Measurements from ENCODE around the gene SPSB1. TPM values are rescaled to one million over a fixed set of nuclear protein-coding genes. Genes with fewer than 3 reads are reported as not detected.

Gene SPSB1
- total RNA-seq: 10 to 100 TPM; 16.8 to 19.1 TPM
- long read RNA-seq, partial matches to known transcripts: 0 of 4 reads
- long read RNA-seq, other reads (novel, unspliced or antisense): 3 of 4 reads

- intact Hi-C loops (cut with DNase I): loop anchor here (5.0 to 10.0 kb wide), 3 partner anchors 82 to 150 kb away; no protein-coding TSS in a partner anchor
- DNase-seq: peak; percentile 76
- ATAC-seq: peak; percentile 73 to 79
Observed at GRCh38 chr1:9292361-9293240, at the start of gene SPSB1. TSS of gene SPSB1 (plus strand) at chr1:9292894. CDS start at chr1:9355892, 62,998 bp downstream.

DNA sequence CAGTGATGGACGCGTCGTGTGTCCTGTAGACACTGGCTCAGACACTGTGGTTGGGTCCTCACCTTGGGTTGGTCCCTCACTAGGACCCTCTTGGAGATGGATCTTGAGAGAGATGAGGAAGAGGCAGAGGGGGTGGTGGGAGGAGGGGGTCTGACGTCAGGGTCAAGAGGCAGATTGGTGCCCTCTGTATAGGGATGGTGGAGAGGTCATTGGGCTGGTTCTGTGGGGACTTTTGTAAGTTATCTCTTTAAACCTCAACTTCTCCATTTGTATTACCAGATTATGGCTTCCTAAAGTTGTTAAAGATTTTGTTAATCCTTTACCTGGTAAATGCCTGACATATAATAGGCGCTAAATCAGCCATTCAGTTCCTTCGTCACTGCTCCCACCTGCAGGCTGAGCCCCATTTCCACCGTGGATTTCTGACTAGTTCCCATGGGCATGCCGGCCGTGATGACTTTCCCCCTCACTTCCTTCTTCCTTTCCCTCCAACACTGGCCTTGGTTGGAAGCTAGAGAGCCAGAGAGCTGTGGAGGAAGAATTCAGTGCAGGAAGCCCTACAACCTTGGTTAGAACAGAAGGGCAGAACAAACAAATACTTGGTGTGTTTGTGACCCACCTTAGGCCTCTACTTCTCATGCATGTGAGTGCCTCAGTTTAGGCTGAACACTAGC lies 49.5 kb upstream of the SPSB1 start:
- no peak for DNase-seq
- intact Hi-C loops (cut with DNase I): no loop called here
- no peak for ATAC-seq

GRCh38 chr1:9244501-9245229 lies 48.0 kb upstream of the SPSB1 start:
- ATAC-seq (no peak), DNase-seq (no peak)
- intact Hi-C loops (cut with DNase I): no loop called here

- DNase-seq (no peak), ATAC-seq (no peak)
- intact Hi-C loops (cut with DNase I): no loop called here
Observed at GRCh38 chr1:9245230-9245619, 47.5 kb upstream of the SPSB1 start.

DNA sequence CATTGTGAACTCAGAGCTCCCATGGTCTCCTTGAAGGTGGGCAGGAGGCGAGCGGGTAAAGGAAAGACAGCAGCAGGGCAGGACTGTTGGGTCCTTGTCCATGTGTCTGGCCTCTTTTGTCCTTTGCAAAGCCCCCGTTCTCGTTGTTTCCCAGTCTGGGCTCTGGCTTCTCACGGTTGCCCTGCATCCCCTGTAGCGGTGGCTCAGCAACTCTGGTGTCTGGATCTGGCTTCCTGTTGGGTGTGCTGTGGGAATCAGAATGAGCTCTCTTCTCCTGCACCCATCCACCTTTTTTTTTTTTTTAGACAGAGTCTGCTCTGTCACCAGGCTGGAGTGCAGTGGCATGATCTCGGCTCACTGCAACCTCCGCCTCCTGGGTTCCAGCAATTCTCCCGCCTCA lies 47.0 kb upstream of the SPSB1 start:
- intact Hi-C loops (cut with DNase I): no loop called here
- DNase-seq (no peak), ATAC-seq (no peak)

DNA sequence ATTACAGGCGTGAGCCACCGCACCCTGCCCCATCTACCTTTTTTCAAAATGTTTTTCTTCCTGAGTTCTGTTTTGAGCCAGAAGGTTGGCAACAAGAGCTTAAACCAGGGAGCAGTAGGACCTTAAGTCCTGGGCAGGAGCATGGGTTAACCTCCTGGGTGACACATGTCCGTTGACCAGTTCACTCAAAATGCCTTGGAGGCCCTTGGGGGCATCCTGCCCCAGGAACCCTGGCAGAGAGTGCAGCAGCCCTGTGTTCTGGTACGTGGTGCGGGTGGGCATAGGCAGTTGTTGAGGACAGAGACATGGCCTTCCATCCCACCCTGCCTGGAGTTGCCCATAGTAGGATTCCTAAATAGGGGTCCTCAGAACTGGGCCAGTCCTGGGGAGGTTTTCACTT lies 46.5 kb upstream of the SPSB1 start:
- ATAC-seq (no peak), DNase-seq (no peak)
- intact Hi-C loops (cut with DNase I): no loop called here

- intact Hi-C loops (cut with DNase I): no loop called here
- DNase-seq (peak; percentile 59), ATAC-seq (peak; percentile 9 to 28)
Observed at GRCh38 chr1:9246841-9247785, 45.6 kb upstream of the SPSB1 start.

DNA sequence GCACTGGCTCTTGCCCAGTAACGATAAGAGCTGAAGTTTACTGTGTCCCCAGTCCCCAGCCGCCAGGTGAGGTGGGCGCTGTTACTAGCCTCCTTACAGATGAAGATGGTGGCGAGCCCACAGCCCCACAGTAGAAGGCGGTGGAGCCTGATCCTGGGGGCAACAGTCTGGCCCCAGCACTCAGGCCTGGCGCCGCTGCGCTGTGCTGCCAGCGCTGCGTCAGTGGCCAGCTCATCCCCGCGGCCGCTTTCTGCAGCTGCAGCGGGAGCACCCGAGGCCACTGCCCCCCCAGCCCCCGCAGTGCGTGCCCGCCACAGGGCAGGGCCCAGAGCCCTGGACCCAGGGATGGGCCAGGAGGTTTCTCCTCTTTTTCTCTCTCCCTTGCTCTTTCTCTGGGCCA lies 44.8 kb upstream of the SPSB1 start:
- ATAC-seq (peak in 1 of 2 donors; percentile 13), DNase-seq (no peak)
- intact Hi-C loops (cut with DNase I): no loop called here

- ATAC-seq (no peak), DNase-seq (no peak)
- intact Hi-C loops (cut with DNase I): no loop called here
Observed at GRCh38 chr1:9248341-9249262, 44.1 kb upstream of the SPSB1 start.

- no peak for ATAC-seq
- intact Hi-C loops (cut with DNase I): no loop called here
Observed at GRCh38 chr1:9249263-9249533, 43.5 kb upstream of the SPSB1 start.

DNA sequence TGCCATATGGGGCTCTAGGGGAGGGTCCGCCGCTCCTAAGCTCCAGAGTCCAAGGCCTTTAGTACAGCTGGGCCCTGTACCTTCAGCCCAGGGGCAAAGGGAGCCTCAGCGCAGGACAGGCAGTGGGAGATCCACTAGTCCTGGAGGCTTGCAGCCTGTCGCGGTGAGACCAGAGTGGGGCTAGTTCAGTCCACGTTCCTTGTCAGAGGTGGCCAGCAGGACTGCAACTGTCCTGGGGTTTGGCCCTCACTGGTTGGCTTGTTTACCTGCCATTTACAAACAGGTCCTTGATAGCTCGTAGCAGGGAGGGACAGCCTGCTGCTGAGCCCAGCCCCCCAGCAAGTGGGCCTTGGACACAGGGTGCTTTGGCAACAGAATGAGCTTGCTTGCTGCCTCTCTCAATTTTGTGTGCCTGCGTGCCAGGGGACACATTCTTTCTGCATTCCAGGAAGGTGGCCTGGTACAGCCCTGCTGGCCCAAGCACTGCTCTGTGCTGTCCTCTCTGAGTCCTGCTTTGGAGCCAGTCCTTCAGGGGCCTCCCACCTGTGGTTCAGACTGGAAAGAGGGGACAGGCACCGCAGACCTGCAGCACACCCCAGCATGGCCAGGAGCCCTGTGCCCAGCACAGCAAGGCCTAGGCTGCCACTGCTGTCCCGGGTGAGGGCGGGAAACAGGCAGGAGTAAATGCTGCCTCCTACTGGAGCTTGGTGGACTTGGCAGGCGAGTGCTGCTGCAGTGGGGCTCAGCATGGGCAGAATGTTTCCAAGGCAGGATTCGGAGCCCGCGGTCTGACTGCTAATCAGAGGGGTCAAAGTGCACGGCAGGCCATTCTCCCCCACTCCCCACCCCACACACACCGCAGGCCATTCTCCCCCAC lies 42.9 kb upstream of the SPSB1 start:
- intact Hi-C loops (cut with DNase I): no loop called here
- DNase-seq (peak; percentile 53), ATAC-seq (peak; percentile 13 to 42)

More at GRCh38 chr1:9249263-9249533, 43.5 kb upstream of the SPSB1 start:
- no peak for DNase-seq

GRCh38 chr1:9250411-9251381 lies 42.0 kb upstream of the SPSB1 start:
- intact Hi-C loops (cut with DNase I): no loop called here
- peak; percentile 14 to 71 for ATAC-seq
- DNase-seq: no peak

- DNase-seq (no peak), ATAC-seq (peak; percentile 17 to 21)
- intact Hi-C loops (cut with DNase I): no loop called here
Observed at GRCh38 chr1:9251501-9251900, 41.2 kb upstream of the SPSB1 start.

DNA sequence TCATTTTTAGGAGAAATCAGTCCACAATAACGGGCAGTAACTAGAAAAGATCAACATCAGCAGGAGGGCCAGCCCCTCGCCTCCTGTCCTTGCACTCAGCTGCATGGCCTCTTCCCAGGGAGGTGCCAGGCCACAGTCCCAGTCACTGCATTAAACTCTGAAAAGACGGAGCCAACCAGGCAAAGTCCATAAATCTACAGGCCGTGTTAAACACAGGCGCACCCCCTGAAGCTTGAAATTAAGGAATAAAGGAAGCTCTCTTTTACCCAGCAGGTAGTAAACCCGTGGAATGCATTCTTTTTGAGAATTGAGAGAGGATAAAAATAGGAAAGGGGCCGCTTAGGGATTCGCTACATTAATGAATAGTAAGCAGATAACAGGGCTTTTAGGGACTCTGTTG lies 39.7 kb upstream of the SPSB1 start:
- DNase-seq (no peak), ATAC-seq (no peak)
- intact Hi-C loops (cut with DNase I): no loop called here

DNA sequence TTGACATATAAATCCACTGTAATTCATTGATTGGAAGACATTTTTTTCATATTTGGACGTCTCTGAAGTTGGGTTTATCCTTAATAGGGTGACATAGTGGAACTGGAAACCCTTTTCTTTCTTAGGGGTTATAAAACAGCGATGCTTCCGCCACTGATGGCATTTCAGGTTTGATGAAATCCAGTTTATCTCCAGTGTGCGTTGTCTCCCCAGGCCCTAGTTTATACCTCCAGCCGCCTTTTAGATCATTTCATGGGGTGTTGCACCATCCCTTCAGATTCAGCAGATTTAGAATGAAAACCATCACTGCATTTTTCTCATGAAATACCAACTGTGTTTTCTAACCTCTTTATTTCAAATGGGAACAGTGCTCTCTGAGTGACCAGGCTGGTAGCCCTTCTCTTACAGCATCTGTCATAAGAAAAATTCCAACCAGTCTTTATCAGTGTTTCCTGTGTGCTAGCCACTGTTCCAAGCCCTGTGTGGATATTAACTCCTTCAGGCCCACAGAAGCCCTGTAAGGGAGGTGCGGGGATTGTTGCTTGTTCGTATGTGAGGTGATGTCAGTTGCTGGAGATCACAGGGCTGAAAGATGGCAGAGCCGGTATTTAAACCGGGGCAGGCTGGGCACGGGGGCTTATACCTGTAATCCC lies 39.1 kb upstream of the SPSB1 start:
- intact Hi-C loops (cut with DNase I): no loop called here
- peak; percentile 7 to 35 for ATAC-seq
- DNase-seq: no peak
